ENCODE measurements around the gene MFSD6. TPM values are rescaled to one million over a fixed set of nuclear protein-coding genes. Genes with fewer than 3 reads are reported as not detected.

Gene MFSD6
- 10.7 and 12.2 TPM in 2 replicates for total RNA-seq

GRCh38 chr2:190407662-190408537 lies at the start of gene MFSD6:
Gene MFSD6, plus strand, starts transcription at chr2:190408355. Its CDS starts 27,675 bp downstream, at chr2:190436030.

GRCh38 chr2:190534310-190535120 lies 126.4 kb downstream of the MFSD6 start, which contains the start of gene NEMP2:
Gene NEMP2, minus strand, starts transcription at chr2:190534722. Its CDS starts 67 bp downstream, at chr2:190534655.

Other genes starting within 250 kb of the MFSD6 start
- 17.3 and 20.7 TPM in 2 replicates for gene HIBCH, start 88.5 kb upstream of the MFSD6 start, total RNA-seq
- 8.0 and 9.2 TPM in 2 replicates for gene INPP1, start 64.8 kb upstream of the MFSD6 start, total RNA-seq
- 9.6 and 10.0 TPM in 2 replicates for gene NEMP2, start 126.4 kb downstream of the MFSD6 start, total RNA-seq
- 29.0 and 34.6 TPM in 2 replicates for gene NAB1, start 240.7 kb downstream of the MFSD6 start, total RNA-seq

Measured in uterine smooth muscle cell (primary cell).